IMR-90 (cell line): ENCODE measurements around the gene PKN3. TPM values are rescaled to one million over a fixed set of nuclear protein-coding genes. Genes with fewer than 3 reads are reported as not detected.

Experiments
- ATAC-seq: fragments of 200-7000 bp; cut with Tn5 transposase; 2 replicates; pipeline ENCODE4 v1.9.1; 2020; ENCODE audit warnings: low read depth, mild to moderate bottlenecking, moderate library complexity
- BruUV-seq: library from RNA; stranded (reverse); fragments of 400-500 nt; replicated peaks from 2 replicates; lab custom pipeline; 2021; lab: Mats Ljungman, UMichigan
- CTCF ChIA-PET: fragments of 300-600 bp; formaldehyde crosslinking; extraction: SDS; loops from one replicate; lab custom pipeline; 2021; ENCODE audit warnings: antibody characterized with exemption; lab: Yijun Ruan, JAX
- POLR2A ChIA-PET: fragments of 300-600 bp; sonication (Branson Sonifier 250); formaldehyde crosslinking; loops from one replicate; lab custom pipeline; 2022; ENCODE audit warnings: antibody characterized with exemption; ENCODE audit not compliant: unreplicated experiment; lab: Charles Lee
- DNase-seq: peaks from one replicate; pipeline ENCODE4 v3.0.0; 2013
- H2AFZ ChIP-seq: replicated peaks from 2 replicates; pipeline ENCODE3; 2013; ENCODE audit warnings: low read length, mild to moderate bottlenecking; ENCODE audit not compliant: poor library complexity
- H2AK5ac ChIP-seq: 2 replicates; pipeline ENCODE4 v1.6.1; 2013; ENCODE audit warnings: low read depth, low read length, inconsistent platforms
- H2AK9ac ChIP-seq: replicated peaks from 2 replicates; pipeline ENCODE3; 2013; ENCODE audit warnings: mild to moderate bottlenecking, low read depth, low read length, moderate library complexity; ENCODE audit not compliant: poor library complexity
- H2BK120ac ChIP-seq: 2 replicates; pipeline ENCODE4 v1.6.1; 2013; ENCODE audit warnings: low read depth, low read length, inconsistent platforms
- H2BK15ac ChIP-seq: 3 replicates; pipeline ENCODE4 v1.6.1; 2013; ENCODE audit warnings: low read depth, low read length, inconsistent platforms
- H2BK20ac ChIP-seq: 2 replicates; pipeline ENCODE4 v1.6.1; 2013; ENCODE audit warnings: low read depth, mild to moderate bottlenecking, inconsistent platforms, low read length, moderate library complexity
- H2BK5ac ChIP-seq: 2 replicates; pipeline ENCODE4 v1.6.1; 2013; ENCODE audit warnings: mild to moderate bottlenecking, low read depth, low read length, inconsistent platforms; ENCODE audit not compliant: poor library complexity, severe bottlenecking
- H3K14ac ChIP-seq: replicated peaks from 2 replicates; pipeline ENCODE4 v1.6.1; 2013; ENCODE audit warnings: low read depth, low read length, inconsistent platforms
- H3K18ac ChIP-seq: 2 replicates; pipeline ENCODE4 v1.6.1; 2013; ENCODE audit warnings: low read depth, low read length, control low read depth
- H3K23ac ChIP-seq: 2 replicates; pipeline ENCODE4 v1.6.1; 2013; ENCODE audit warnings: low read depth, low read length, inconsistent platforms
- H3K27ac ChIP-seq: 2 replicates; pipeline ENCODE4 v1.5.1; 2013; ENCODE audit warnings: mild to moderate bottlenecking, control low read depth, low read length; ENCODE audit not compliant: insufficient read depth
- H3K27me3 ChIP-seq: 2 replicates; pipeline ENCODE4 v1.6.1; 2013; ENCODE audit warnings: low read length; ENCODE audit not compliant: control insufficient read depth, insufficient read depth
- H3K36me3 ChIP-seq: 2 replicates; pipeline ENCODE4 v1.6.1; 2013; ENCODE audit warnings: low read length, mixed read lengths; ENCODE audit not compliant: control insufficient read depth, insufficient read depth
- H3K4ac ChIP-seq: 2 replicates; pipeline ENCODE4 v1.6.1; 2013; ENCODE audit warnings: low read depth, low read length, inconsistent platforms
- H3K4me1 ChIP-seq: 2 replicates; pipeline ENCODE4 v1.6.1; 2013; ENCODE audit warnings: low read length, mixed read lengths; ENCODE audit not compliant: control insufficient read depth, insufficient read depth
- H3K4me2 ChIP-seq: 2 replicates; pipeline ENCODE4 v1.6.1; 2013; ENCODE audit warnings: low read depth, mild to moderate bottlenecking, control low read depth, low read length, moderate library complexity
- H3K4me3 ChIP-seq: 2 replicates; pipeline ENCODE4 v1.5.1; 2013; ENCODE audit warnings: low read depth, mild to moderate bottlenecking, control low read depth, low read length, moderate library complexity; ENCODE audit not compliant: insufficient read depth
- H3K56ac ChIP-seq: 2 replicates; pipeline ENCODE4 v1.6.1; 2013; ENCODE audit warnings: low read length, inconsistent platforms; ENCODE audit not compliant: insufficient read depth; ENCODE audit errors: extremely low read depth
- H3K79me1 ChIP-seq, 2 experiments: 2 replicates each; pipeline ENCODE4 v1.6.1; 2013; ENCODE audit warnings: low read length in 2 of 2, inconsistent platforms in 1 of 2, low read depth in 1 of 2
- H3K9ac ChIP-seq: 2 replicates; pipeline ENCODE4 v1.6.1; 2013; ENCODE audit warnings: low read depth, low read length, control low read depth
- H3K9me1 ChIP-seq: 2 replicates; pipeline ENCODE4 v1.6.1; 2013; ENCODE audit warnings: low read length, inconsistent platforms; ENCODE audit not compliant: insufficient read depth
- H3K9me3 ChIP-seq: 2 replicates; pipeline ENCODE4 v1.6.1; 2013; ENCODE audit warnings: low read length; ENCODE audit not compliant: control insufficient read depth, insufficient read depth
- H4K20me1 ChIP-seq: 2 replicates; pipeline ENCODE4 v1.6.1; 2013; ENCODE audit warnings: low read length, inconsistent platforms; ENCODE audit not compliant: insufficient read depth
- H4K5ac ChIP-seq: 2 replicates; pipeline ENCODE4 v1.6.1; 2013; ENCODE audit warnings: mild to moderate bottlenecking, low read depth, low read length, control low read depth
- H4K8ac ChIP-seq, 2 experiments: 2 replicates each; pipeline ENCODE4 v1.6.1; 2013; ENCODE audit warnings: low read depth in 2 of 2, low read length in 2 of 2, control low read depth in 1 of 2, inconsistent platforms in 1 of 2
- H4K91ac ChIP-seq: 2 replicates; pipeline ENCODE4 v1.6.1; 2013; ENCODE audit warnings: low read depth, low read length, inconsistent platforms; ENCODE audit not compliant: insufficient read depth
- BHLHE40 ChIP-seq: fragments of 150-350 bp; IDR thresholded peaks from 2 replicates; pipeline ENCODE4 v1.6.1; 2016; ENCODE audit warnings: mild to moderate bottlenecking, low read depth, low read length
- CEBPB ChIP-seq: IDR thresholded peaks from 2 replicates; pipeline ENCODE4 v1.6.1; 2012; ENCODE audit warnings: low read depth, low read length, improper control_type of control experiment
- MAFK ChIP-seq: IDR thresholded peaks from 2 replicates; pipeline ENCODE4 v1.6.1; 2012; ENCODE audit warnings: low read depth, low read length, improper control_type of control experiment
- MAZ ChIP-seq: IDR thresholded peaks from 2 replicates; pipeline ENCODE4 v1.6.1; 2012; ENCODE audit warnings: low read depth, mild to moderate bottlenecking, low read length, improper control_type of control experiment, moderate library complexity, borderline replicate concordance
- MXI1 ChIP-seq: IDR thresholded peaks from 2 replicates; pipeline ENCODE4 v1.6.1; 2012; ENCODE audit warnings: low read depth, mild to moderate bottlenecking, low read length, moderate library complexity, borderline replicate concordance
- NFE2L2 ChIP-seq: fragments of 150-350 bp; IDR thresholded peaks from 2 replicates; pipeline ENCODE4 v1.6.1; 2016; ENCODE audit warnings: low read depth, mild to moderate bottlenecking, low read length
- POLR2A ChIP-seq: IDR thresholded peaks from 2 replicates; pipeline ENCODE4 v1.6.1; 2012; ENCODE audit warnings: mild to moderate bottlenecking, low read depth, low read length
- RAD21 ChIP-seq: IDR thresholded peaks from 2 replicates; pipeline ENCODE4 v1.6.1; 2012; ENCODE audit warnings: low read length, improper control_type of control experiment
- RCOR1 ChIP-seq: IDR thresholded peaks from 2 replicates; pipeline ENCODE4 v1.6.1; 2012; ENCODE audit warnings: mild to moderate bottlenecking, low read length, improper control_type of control experiment; ENCODE audit not compliant: insufficient replicate concordance
- RFX5 ChIP-seq: IDR thresholded peaks from 2 replicates; pipeline ENCODE4 v1.8.0; 2012; ENCODE audit warnings: low read depth, mild to moderate bottlenecking, low read length, moderate library complexity
- SMC3 ChIP-seq: fragments of 150-350 bp; IDR thresholded peaks from 2 replicates; pipeline ENCODE4 v1.6.1; 2016; ENCODE audit warnings: low read depth, mild to moderate bottlenecking, antibody characterized with exemption, low read length, moderate library complexity
- WGBS, 2 experiments: methylation state at CpG; one replicate each; pipeline versions ENCODE4 v1.1.5 to v1.1.7; 2013; ENCODE audit warnings: missing lambda C conversion rate in 2 of 2; ENCODE audit not compliant: insufficient read length in 1 of 2; ENCODE audit errors: extremely low coverage in 2 of 2; 5-methylcytosine and 5-hydroxymethylcytosine counted together
- dilution Hi-C: fragments of 300-500 bp; cut with HindIII; formaldehyde crosslinking; loops from one replicate; pipeline ENCODE4 v1.14.3; 2018; ENCODE audit warnings: low sequenced_read_pairs; ENCODE audit not compliant: unreplicated experiment
- in situ Hi-C: fragments of 300-500 bp; cut with MboI; formaldehyde crosslinking; loops from 3 replicates; pipeline ENCODE4 v1.14.3; 2019; ENCODE audit warnings: low sequenced_read_pairs, inconsistent platforms, mixed read lengths
- intact Hi-C: fragments of 100-400 bp; cut with micrococcal nuclease; formaldehyde crosslinking; loops from 2 replicates; pipeline ENCODE4 v1.10.0; 2022
- polyA plus RNA-seq, 3 experiments: library from polyadenylated mRNA; depleted of rRNA; stranded (reverse); fragments of >200 nt; gene quantifications; 2 replicates each; pipeline ENCODE4 v1.2.3, GENCODE V29; 2012; ENCODE audit warnings: low replicate concordance in 1 of 3
- total RNA-seq: library from RNA; depleted of rRNA; stranded (reverse); fragments of >200 nt; gene quantifications from 2 replicates; pipeline ENCODE4 v1.2.3, GENCODE V29; 2012
- TF ChIP-seq, protein P1 (sequence below): fragments of 150-350 bp; IDR thresholded peaks from 2 replicates; pipeline ENCODE4 v1.6.1; 2017; ENCODE audit warnings: mild to moderate bottlenecking, antibody characterized with exemption, low read length, low read depth
- TF ChIP-seq, protein P2 (sequence below): conservative IDR thresholded peaks from 2 replicates; pipeline ENCODE4 v1.5.1; 2012; ENCODE audit warnings: mild to moderate bottlenecking, low read depth, low read length, improper control_type of control experiment

Gene PKN3
- total and polyA plus RNA-seq, 2 of the 4 experiments (the other 2 are of a cell fraction): 1.6 to 3.8 TPM

DNA sequence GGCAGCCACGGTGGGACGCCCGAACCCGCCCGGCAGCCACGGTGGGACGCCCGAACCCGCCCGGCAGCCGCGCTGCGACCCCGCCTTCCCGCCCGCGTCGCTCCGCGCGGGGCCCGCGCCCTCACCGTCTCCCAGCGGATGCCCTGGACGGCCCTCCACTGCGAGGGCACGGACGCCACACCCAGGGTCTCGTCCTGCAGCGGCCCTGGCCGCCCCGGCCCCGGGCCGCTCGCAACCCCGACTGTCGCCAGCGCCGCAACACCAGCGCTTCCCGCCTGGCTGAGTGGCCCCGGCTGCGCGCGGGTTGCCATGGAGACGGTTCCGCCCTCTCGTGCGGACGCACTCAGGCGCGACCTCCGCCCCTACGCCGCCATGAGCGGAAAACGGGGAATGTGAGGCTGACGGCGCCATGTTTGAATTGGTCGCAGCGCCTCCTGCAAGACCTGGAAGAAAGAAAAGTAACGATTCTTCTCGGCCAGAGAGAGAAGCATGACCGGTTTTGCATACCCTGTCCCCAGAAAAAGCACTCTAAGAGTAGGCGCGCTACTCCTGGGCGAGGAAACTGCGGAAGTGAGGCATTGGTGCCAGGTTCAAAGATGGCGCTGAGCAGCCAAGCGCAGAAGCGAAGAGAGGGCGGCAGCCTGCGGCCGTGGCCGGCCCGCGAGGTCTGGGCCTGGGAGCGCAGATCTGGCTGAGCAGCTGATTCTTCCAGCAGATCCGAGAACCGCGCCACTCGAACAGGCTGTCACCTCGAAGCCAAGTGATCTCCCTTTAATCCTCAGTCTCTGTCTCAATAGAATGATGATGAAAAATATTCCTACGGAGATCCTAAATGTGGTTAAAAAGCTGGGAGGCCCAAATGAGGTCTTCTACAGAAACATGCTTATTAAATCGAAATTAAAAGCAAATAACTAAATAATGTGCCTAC, 45.6 kb upstream of the PKN3 start, which contains the start of gene DYNC2I2:
DYNC2I2 (minus strand) TSS at position 432 of the 928 bp plus-strand sequence; CDS start at position 311, 121 bp downstream.
- Histone ChIP-seq H4K20me1 (no peaks in the 10 kb centered on the region), H3K9ac (peak within 1 kb of the TSS; percentile 100), H2AK5ac (peak within 1 kb of the TSS; percentile 95), H3K56ac (peak within 1 kb of the TSS; percentile 100), H4K91ac (peak within 1 kb of the TSS; percentile 100), H3K4me1 (no peaks in the 10 kb centered on the region), H3K4me2 (peak within 1 kb of the TSS; percentile 96), H3K9me1 (no peaks in the 10 kb centered on the region), H4K8ac (peak within 1 kb of the TSS; percentile 99 to 100), H2AFZ (peak within 1 kb of the TSS; percentile 100), H4K5ac (peak within 1 kb of the TSS; percentile 100), H2BK15ac (peak within 1 kb of the TSS; percentile 100), H3K18ac (peak within 1 kb of the TSS; percentile 100), H3K79me1 (peaks cover 10 to 18% of the 10 kb centered on the region in 2 experiments; a peak in 3 of 4 replicates), H3K36me3 (no peaks in the 10 kb centered on the region), H3K27me3 (no peaks in the 10 kb centered on the region), H3K27ac (peak within 1 kb of the TSS; percentile 98), H3K4me3 (peak within 1 kb of the TSS; percentile 61), H3K14ac (peak within 1 kb of the TSS; percentile 100), H2AK9ac (peak within 1 kb of the TSS; percentile 100), H2BK120ac (peak within 1 kb of the TSS; percentile 100), H3K4ac (peak within 1 kb of the TSS; percentile 100), H3K9me3 (no peaks in the 10 kb centered on the region), H2BK20ac (peak within 1 kb of the TSS; percentile 100), H2BK5ac (peak within 1 kb of the TSS; percentile 100), H3K23ac (peak within 1 kb of the TSS; percentile 100)
- WGBS, 2 experiments: 0% methylated on average over 44 of the region's 86 CpGs; no CpG with 5 or more reads in 1 of the 2 experiments
- dilution Hi-C loops (no loop called here), intact Hi-C loops (loop anchor here (2.0 kb wide), 1 partner anchor 32 kb away; the partner anchor contains the start of gene SET), in situ Hi-C loops (no loop called here)
- POLR2A ChIA-PET: no interaction called here
- DNase-seq: peak; percentile 90
- no TSS peak for BruUV-seq
- ATAC-seq: peak; percentile 98
- CTCF ChIA-PET: no interaction called here
- TF ChIP-seq BHLHE40 (peak; percentile 86), SMC3 (no peak), NFE2L2 (no peak), RCOR1 (no peak), MAZ (peak; percentile 54; the same call in 1 of the 2 replicates), RFX5 (no peak), CEBPB (no peak), MXI1 (0 out of 2 replicates have a peak, but pooled peaks have one; percentile 61), MAFK (no peak), POLR2A (peak; percentile 74; the same call in 1 of the 2 replicates), RAD21 (0 out of 2 replicates have a peak, but pooled peaks have one; percentile 6)
- TF ChIP-seq, protein P1, sequence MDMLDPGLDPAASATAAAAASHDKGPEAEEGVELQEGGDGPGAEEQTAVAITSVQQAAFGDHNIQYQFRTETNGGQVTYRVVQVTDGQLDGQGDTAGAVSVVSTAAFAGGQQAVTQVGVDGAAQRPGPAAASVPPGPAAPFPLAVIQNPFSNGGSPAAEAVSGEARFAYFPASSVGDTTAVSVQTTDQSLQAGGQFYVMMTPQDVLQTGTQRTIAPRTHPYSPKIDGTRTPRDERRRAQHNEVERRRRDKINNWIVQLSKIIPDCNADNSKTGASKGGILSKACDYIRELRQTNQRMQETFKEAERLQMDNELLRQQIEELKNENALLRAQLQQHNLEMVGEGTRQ: no peak; the same call in 1 of the 2 replicates
- TF ChIP-seq, protein P2, sequence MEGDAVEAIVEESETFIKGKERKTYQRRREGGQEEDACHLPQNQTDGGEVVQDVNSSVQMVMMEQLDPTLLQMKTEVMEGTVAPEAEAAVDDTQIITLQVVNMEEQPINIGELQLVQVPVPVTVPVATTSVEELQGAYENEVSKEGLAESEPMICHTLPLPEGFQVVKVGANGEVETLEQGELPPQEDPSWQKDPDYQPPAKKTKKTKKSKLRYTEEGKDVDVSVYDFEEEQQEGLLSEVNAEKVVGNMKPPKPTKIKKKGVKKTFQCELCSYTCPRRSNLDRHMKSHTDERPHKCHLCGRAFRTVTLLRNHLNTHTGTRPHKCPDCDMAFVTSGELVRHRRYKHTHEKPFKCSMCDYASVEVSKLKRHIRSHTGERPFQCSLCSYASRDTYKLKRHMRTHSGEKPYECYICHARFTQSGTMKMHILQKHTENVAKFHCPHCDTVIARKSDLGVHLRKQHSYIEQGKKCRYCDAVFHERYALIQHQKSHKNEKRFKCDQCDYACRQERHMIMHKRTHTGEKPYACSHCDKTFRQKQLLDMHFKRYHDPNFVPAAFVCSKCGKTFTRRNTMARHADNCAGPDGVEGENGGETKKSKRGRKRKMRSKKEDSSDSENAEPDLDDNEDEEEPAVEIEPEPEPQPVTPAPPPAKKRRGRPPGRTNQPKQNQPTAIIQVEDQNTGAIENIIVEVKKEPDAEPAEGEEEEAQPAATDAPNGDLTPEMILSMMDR: no peak
